Frontal cortex (tissue), 4 donors: ENCODE data around the gene GRIK4. TPM values are rescaled to one million over a fixed set of nuclear protein-coding genes. Genes with fewer than 3 reads are reported as not detected.

Source experiments
- DNase-seq, 2 donors: peaks; one replicate each; pipeline ENCODE4 v3.0.0; 2012; ENCODE audit warnings: low spot score in 2 of 2
- FAIRE-seq: peaks from 2 replicates; lab custom pipeline; 2012; peaks lifted over from hg19 to GRCh38; lab: Jason Lieb, UNC
- total RNA-seq: library from RNA; depleted of rRNA; stranded (reverse); fragments of >200 nt; gene quantifications from one replicate; pipeline ENCODE4 v1.2.3, GENCODE V29; 2014
- donor health status: control.
- donor health status: control.
- donor health status: control.

The GRIK4 gene
- total RNA-seq, 1 donor from 2014 or later = 3.3 TPM

GRCh38 chr11:120625565-120625964 is 114.0 kb downstream of the GRIK4 start:
- FAIRE-seq (no peak), DNase-seq (no peak)

GRCh38 chr11:120626791-120627190 is 115.2 kb downstream of the GRIK4 start:
- DNase-seq (no peak), FAIRE-seq (no peak)

- no peak for DNase-seq
- FAIRE-seq = no peak
Measured at GRCh38 chr11:120627327-120628163, 116.0 kb downstream of the GRIK4 start.

GRCh38 chr11:120629407-120630080 is 118.0 kb downstream of the GRIK4 start:
- DNase-seq (no peak), FAIRE-seq (no peak)

GRCh38 chr11:120630122-120630521 is 118.6 kb downstream of the GRIK4 start:
- FAIRE-seq (no peak), DNase-seq (no peak)

- FAIRE-seq (no peak), DNase-seq (no peak)
Measured at GRCh38 chr11:120632579-120632978, 121.0 kb downstream of the GRIK4 start.

- DNase-seq (no peak), FAIRE-seq (no peak)
Measured at GRCh38 chr11:120633616-120634393, 122.3 kb downstream of the GRIK4 start.

GRCh38 chr11:120634706-120635105 is 123.2 kb downstream of the GRIK4 start:
- FAIRE-seq (no peak), DNase-seq (no peak)

GRCh38 chr11:120635136-120635810 is 123.7 kb downstream of the GRIK4 start:
- FAIRE-seq = no peak

GRCh38 chr11:120637131-120637530 is 125.6 kb downstream of the GRIK4 start:
- FAIRE-seq (no peak), DNase-seq (no peak)

More at GRCh38 chr11:120635136-120635810, 123.7 kb downstream of the GRIK4 start:
- no peak for DNase-seq

- FAIRE-seq = no peak
Measured at GRCh38 chr11:120642196-120642894, 130.8 kb downstream of the GRIK4 start.

GRCh38 chr11:120643284-120643683 is 131.7 kb downstream of the GRIK4 start:
- FAIRE-seq (no peak), DNase-seq (no peak)

More at GRCh38 chr11:120642196-120642894, 130.8 kb downstream of the GRIK4 start:
- no peak for DNase-seq

GRCh38 chr11:120645639-120646038 is 134.1 kb downstream of the GRIK4 start:
- no peak for FAIRE-seq
- DNase-seq = no peak

- no peak for FAIRE-seq
- DNase-seq = no peak
Measured at GRCh38 chr11:120646206-120646605, 134.7 kb downstream of the GRIK4 start.

GRCh38 chr11:120647681-120648080 is 136.1 kb downstream of the GRIK4 start:
- FAIRE-seq = no peak
- DNase-seq = no peak

- no peak for FAIRE-seq
- no peak for DNase-seq
Measured at GRCh38 chr11:120648771-120649170, 137.2 kb downstream of the GRIK4 start.

GRCh38 chr11:120649316-120649715 is 137.8 kb downstream of the GRIK4 start:
- FAIRE-seq (no peak), DNase-seq (no peak)

GRCh38 chr11:120651396-120651795 is 139.8 kb downstream of the GRIK4 start:
- no peak for DNase-seq
- no peak for FAIRE-seq

GRCh38 chr11:120651836-120652235 is 140.3 kb downstream of the GRIK4 start:
- no peak for FAIRE-seq
- no peak for DNase-seq
